Transverse colon (tissue), 4 donors: ENCODE measurements around the gene MTCH1. TPM values are rescaled to one million over a fixed set of nuclear protein-coding genes. Genes with fewer than 3 reads are reported as not detected.

Source experiments
- DNase-seq: peaks from one replicate; pipeline ENCODE4 v3.0.0-alpha.2; 2019
- H3K27ac ChIP-seq, 4 donors: fragments of 200-600 bp; sonication (generic); 2 replicates each; pipeline ENCODE4 v1.5.1; 2016 to 2018; ENCODE audit warnings: inconsistent platforms in 4 of 4
- H3K27me3 ChIP-seq: fragments of 200-600 bp; sonication (generic); 2 replicates; pipeline ENCODE4 v1.5.1; 2017; ENCODE audit warnings: inconsistent platforms
- H3K36me3 ChIP-seq, 4 donors: fragments of 200-600 bp; sonication (generic); 2 replicates each; pipeline ENCODE4 v1.5.1; 2017 to 2019; ENCODE audit warnings: inconsistent platforms in 4 of 4
- H3K4me1 ChIP-seq, 4 donors: fragments of 200-600 bp; sonication (generic); 2 replicates each; pipeline ENCODE4 v1.5.1; 2017 to 2020; ENCODE audit warnings: inconsistent platforms in 4 of 4
- H3K4me3 ChIP-seq, 4 donors: fragments of 200-600 bp; sonication (generic); 1 replicate in 1 of 4; 2 replicates in 3 of 4; pipeline versions ENCODE4 v1.5.1 to v1.6.1; 2017 to 2019; ENCODE audit warnings: inconsistent platforms in 4 of 4
- H3K9me3 ChIP-seq, 2 donors: fragments of 200-600 bp; sonication (generic); 2 replicates each; pipeline ENCODE4 v1.5.1; 2017 to 2019; ENCODE audit warnings: inconsistent platforms in 2 of 2
- CTCF ChIP-seq, 5 experiments: fragments of 200-600 bp in 3 of 5; fragments of 450-650 bp in 2 of 5; sonication (generic) in 3 of 5; IDR thresholded peaks; 1 replicate in 2 of 5; 2 replicates in 3 of 5; pipeline ENCODE4 v1.5.1; 2016 to 2017; ENCODE audit warnings: antibody characterized with exemption in 5 of 5, inconsistent platforms in 3 of 5, mild to moderate bottlenecking in 2 of 5, moderate library complexity in 1 of 5
- EP300 ChIP-seq: sonication (generic); formaldehyde crosslinking; IDR thresholded peaks from one replicate; pipeline ENCODE4 v1.6.1; 2017; ENCODE audit warnings: antibody characterized with exemption, low read depth
- POLR2A ChIP-seq: fragments of 450-650 bp; IDR thresholded peaks from one replicate; pipeline ENCODE4 v1.6.1; 2016; ENCODE audit warnings: antibody characterized with exemption, mild to moderate bottlenecking, moderate library complexity
- POLR2AphosphoS5 ChIP-seq, 3 donors: sonication (generic); formaldehyde crosslinking; IDR thresholded peaks; one replicate each; pipeline ENCODE4 v1.6.1; 2016; ENCODE audit warnings: antibody characterized with exemption in 3 of 3
- WGBS, 2 donors: methylation state at CpG; one replicate each; pipeline ENCODE4 v1.1.5; 2018; ENCODE audit warnings: low coverage in 1 of 2; 5-methylcytosine and 5-hydroxymethylcytosine counted together
- in situ Hi-C, 4 donors: fragments of 200-750 bp; cut with MboI; loops; one replicate each; pipeline versions ENCODE4 v1.15.0 to v1.15.1; 2017; ENCODE audit warnings: low sequenced_read_pairs in 3 of 4, low pct_ligation_motif_present in 1 of 4, low pct_unique_long_range_greater_than_20kb in 1 of 4
- intact Hi-C: fragments of 100-400 bp; cut with DNase I; formaldehyde crosslinking; loops from one replicate; pipeline ENCODE4 v1.15.1; 2023; ENCODE audit warnings: low total_unique reads
- total RNA-seq, 4 donors: library from RNA; depleted of rRNA; stranded (reverse); fragments of >200 nt; gene quantifications; one replicate each; pipeline ENCODE4 v1.1.0, GENCODE V29; 2016

The MTCH1 gene
- total RNA-seq, 4 donors from 2014 or later: 123 to 190 (median 152) TPM

DNA sequence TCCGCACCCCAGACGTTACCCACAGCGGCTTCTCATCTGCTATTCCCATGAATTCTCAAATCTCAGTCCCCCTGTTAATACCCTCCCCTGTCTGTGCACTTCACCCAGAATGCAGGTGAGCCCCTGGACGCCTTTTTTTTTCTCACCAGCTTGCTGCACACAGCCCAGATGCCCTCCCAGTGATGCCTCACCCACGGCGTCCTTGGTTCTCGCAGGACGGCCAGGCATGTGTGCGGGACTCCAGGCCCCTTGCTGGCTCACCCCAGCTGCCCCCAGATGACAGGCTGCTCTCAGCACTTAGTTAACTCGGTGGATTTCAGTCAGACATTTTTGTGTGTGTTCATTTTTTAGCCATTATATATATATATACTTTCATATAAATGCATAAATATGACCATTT is 56.8 kb downstream of the MTCH1 start:
- Histone ChIP-seq H3K9me3 (no peaks in the 10 kb centered on the region), H3K27me3 (no peaks in the 10 kb centered on the region), H3K36me3 (no peaks in the 10 kb centered on the region), H3K4me3 (no peak overlapping the region), H3K27ac (no peak overlapping the region), H3K4me1 (peaks cover 6 to 33% (median 13%) of the 10 kb centered on the region in 4 donors)
- intact Hi-C loops: no loop called here
- no peak for DNase-seq
- in situ Hi-C loops: no loop called here
- TF ChIP-seq EP300 (no peak), POLR2AphosphoS5 (IDR thresholded peaks at IDR 0.05) (no peak), CTCF (IDR thresholded peaks at IDR 0.05) (no peak), POLR2A (no peak)
- 62 to 85% methylated on average over 2 to 10 of the region's 10 CpGs for WGBS, 2 donors

DNA sequence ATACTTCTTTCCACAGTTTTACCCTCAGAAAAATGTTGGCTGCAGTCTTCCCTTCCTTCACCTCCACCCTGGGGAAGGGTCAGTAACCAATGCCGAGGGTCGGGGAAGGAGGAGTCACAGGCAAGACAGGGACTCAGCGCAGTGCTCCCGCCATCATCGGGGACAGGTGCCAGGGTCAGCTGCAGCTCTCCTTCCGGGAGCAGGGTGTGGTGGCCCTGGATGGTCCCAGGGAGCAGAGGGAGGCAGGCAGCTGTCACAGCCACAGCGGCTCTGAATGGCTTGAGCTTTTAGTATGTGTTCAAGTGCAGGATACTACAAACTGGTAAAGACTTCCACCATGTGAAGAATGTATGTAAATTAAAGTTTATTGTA is 57.5 kb downstream of the MTCH1 start:
- Histone ChIP-seq H3K4me3 (no peak overlapping the region), H3K27me3 (no peaks in the 10 kb centered on the region), H3K9me3 (no peaks in the 10 kb centered on the region), H3K4me1 (peaks cover 6 to 38% (median 13%) of the 10 kb centered on the region in 4 donors), H3K36me3 (no peaks in the 10 kb centered on the region), H3K27ac (peak overlapping the region in 3 of 4 donors; percentile 10 to 55 (median 50))
- intact Hi-C loops: no loop called here
- peak; percentile 40 for DNase-seq
- in situ Hi-C loops: no loop called here
- TF ChIP-seq EP300 (no peak), POLR2AphosphoS5 (IDR thresholded peaks at IDR 0.05) (no peak), POLR2A (no peak), CTCF (IDR thresholded peaks at IDR 0.05) (no peak)
- 66% methylated on average over 7 of the region's 7 CpGs; no CpG with 5 or more reads in 1 of the 2 donors for WGBS, 2 donors

GRCh38 chr6:36927691-36928546 is 58.1 kb downstream of the MTCH1 start:
- H3K27ac ChIP-seq: peak overlapping the region; percentile 6 to 55 (median 30)
- no peaks in the 10 kb centered on the region for H3K36me3 ChIP-seq
- 56% methylated on average over 13 of the region's 13 CpGs; no CpG with 5 or more reads in 1 of the 2 donors for WGBS, 2 donors
- H3K4me3 ChIP-seq: no peak overlapping the region
- H3K27me3 ChIP-seq: no peaks in the 10 kb centered on the region
- peaks cover 6 to 38% (median 13%) of the 10 kb centered on the region in 4 donors for H3K4me1 ChIP-seq
- peak; percentile 25 for DNase-seq
- no peaks in the 10 kb centered on the region for H3K9me3 ChIP-seq
- TF ChIP-seq POLR2AphosphoS5 (IDR thresholded peaks at IDR 0.05) (no peak), EP300 (no peak), CTCF (IDR thresholded peaks at IDR 0.05) (no peak), POLR2A (no peak)
- in situ Hi-C loops (no loop called here), intact Hi-C loops (no loop called here)

DNA sequence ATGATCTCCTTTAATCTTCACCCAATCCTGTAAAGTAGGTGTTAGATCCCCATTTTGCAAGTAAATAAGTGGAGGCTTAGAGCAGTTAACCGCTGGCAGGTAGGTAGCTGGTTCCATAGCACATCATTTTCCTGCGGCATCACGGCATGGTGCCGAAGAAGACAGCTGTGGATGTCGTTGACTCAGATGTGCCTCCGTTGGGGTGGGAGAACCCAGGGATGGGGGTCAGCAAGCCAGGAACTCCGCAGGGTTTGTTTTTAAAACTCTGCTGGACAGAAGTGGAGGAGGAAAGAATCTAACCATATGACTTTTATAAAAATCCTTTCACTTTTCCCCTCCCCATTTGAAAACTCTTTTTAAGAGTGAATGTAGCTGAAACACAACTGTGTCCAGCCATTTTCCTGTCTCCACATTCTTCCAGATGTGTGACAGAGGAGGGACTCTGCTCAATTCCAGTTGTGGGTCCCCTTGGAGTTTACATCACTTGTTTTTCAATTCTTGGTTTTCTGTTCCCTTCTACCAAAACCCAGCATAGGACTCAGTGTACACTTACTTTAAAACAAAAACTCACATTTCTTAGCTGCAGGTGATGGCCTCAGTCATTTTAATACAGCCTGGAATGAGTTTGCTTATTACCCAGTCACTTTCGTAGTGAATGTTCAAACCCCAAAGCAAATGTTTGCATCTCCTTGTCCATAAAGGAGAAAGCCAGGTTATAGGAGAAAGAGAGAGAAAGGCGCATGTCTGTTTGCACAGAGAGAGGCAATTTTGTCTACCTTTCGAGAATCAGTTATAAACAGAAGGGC is 59.1 kb downstream of the MTCH1 start:
- Histone ChIP-seq H3K4me1 (peaks cover 6 to 38% (median 13%) of the 10 kb centered on the region in 4 donors), H3K36me3 (no peaks in the 10 kb centered on the region), H3K4me3 (no peak overlapping the region), H3K9me3 (no peaks in the 10 kb centered on the region), H3K27me3 (no peaks in the 10 kb centered on the region), H3K27ac (peak overlapping the region; percentile 6 to 55 (median 30))
- DNase-seq: no peak
- in situ Hi-C loops: no loop called here
- WGBS, 2 donors: 49 to 72% methylated on average over 3 to 10 of the region's 10 CpGs
- TF ChIP-seq POLR2AphosphoS5 (IDR thresholded peaks at IDR 0.05) (no peak), CTCF (IDR thresholded peaks at IDR 0.05) (no peak), POLR2A (no peak), EP300 (no peak)
- intact Hi-C loops: no loop called here
